Sigmoid colon (tissue), 7 donors: ENCODE results near the gene CALCR. TPM values are rescaled to one million over a fixed set of nuclear protein-coding genes. Genes with fewer than 3 reads are reported as not detected.
"Not testable (repeated sequence)": the region's sequence is repeated elsewhere in the genome, so short reads cannot be mapped to it uniquely, and the experiment has no call there.

ENCODE experiments used
- DNase-seq: peaks from one replicate; pipeline ENCODE4 v3.0.0-alpha.2; 2019
- H3K27ac ChIP-seq, 4 donors: fragments of 200-600 bp; sonication (generic); one replicate each; pipeline ENCODE4 v1.5.1; 2016 to 2019; ENCODE audit warnings: mild to moderate bottlenecking in 1 of 4
- H3K27me3 ChIP-seq, 3 donors: fragments of 200-600 bp; sonication (generic); one replicate each; pipeline ENCODE4 v1.5.1; 2019; ENCODE audit warnings: mild to moderate bottlenecking in 1 of 3
- H3K36me3 ChIP-seq, 4 donors: fragments of 200-600 bp; sonication (generic); one replicate each; pipeline ENCODE4 v1.5.1; 2016 to 2019
- H3K4me1 ChIP-seq, 4 donors: fragments of 200-600 bp; sonication (generic); one replicate each; pipeline ENCODE4 v1.5.1; 2017 to 2019
- H3K4me3 ChIP-seq, 4 donors: fragments of 200-600 bp; sonication (generic); one replicate each; pipeline ENCODE4 v1.5.1; 2017 to 2019; ENCODE audit warnings: mild to moderate bottlenecking in 2 of 4, moderate library complexity in 1 of 4
- H3K9me3 ChIP-seq, 4 donors: fragments of 200-600 bp in 3 of 4; sonication (generic) in 3 of 4; one replicate each; pipeline versions ENCODE4 v1.5.1 to v1.6.1; 2013 to 2019
- EP300 ChIP-seq, 4 donors: sonication (generic); formaldehyde crosslinking; IDR thresholded peaks; one replicate each; pipeline ENCODE4 v1.6.1; 2017; ENCODE audit warnings: antibody characterized with exemption in 4 of 4
- POLR2A ChIP-seq, 2 donors: fragments of 450-650 bp; IDR thresholded peaks; one replicate each; pipeline ENCODE4 v1.6.1; 2016; ENCODE audit warnings: antibody characterized with exemption in 2 of 2, mild to moderate bottlenecking in 2 of 2, moderate library complexity in 2 of 2
- POLR2AphosphoS5 ChIP-seq, 4 donors: sonication (generic); formaldehyde crosslinking; IDR thresholded peaks; one replicate each; pipeline ENCODE4 v1.6.1; 2017; ENCODE audit warnings: antibody characterized with exemption in 4 of 4
- WGBS, 2 donors: extraction: QIAGEN DNeasy Blood & Tissue Kit; methylation state at CpG; one replicate each; pipeline ENCODE4 v1.1.7; 2013; 5-methylcytosine and 5-hydroxymethylcytosine counted together
- intact Hi-C: fragments of 100-400 bp; cut with DNase I; formaldehyde crosslinking; loops from one replicate; pipeline ENCODE4 v1.15.1; 2023
- polyA plus RNA-seq, 3 donors: library from polyadenylated mRNA; stranded (reverse); fragments of 200-250 nt; gene quantifications; one replicate each; pipeline ENCODE4 v1.2.3, GENCODE V29; 2013
- total RNA-seq, 4 donors: library from RNA; depleted of rRNA; stranded (reverse); fragments of >200 nt; gene quantifications; one replicate each; pipeline ENCODE4 v1.1.0, GENCODE V29; 2016
- TF ChIP-seq, protein P1 (sequence below), 4 experiments: fragments of 450-650 bp in 3 of 4; fragments of 200-600 bp in 1 of 4; IDR thresholded peaks; one replicate each; pipeline ENCODE4 v1.5.1; 2016 to 2019; ENCODE audit warnings: antibody characterized with exemption in 4 of 4, mild to moderate bottlenecking in 3 of 4, moderate library complexity in 2 of 4
- donor health status: healthy with polysubstance abuse.
- donor health status: Bipolar disorder and iron deficiency.
- donor health status: healthy.

The CALCR gene
- total and polyA plus RNA-seq, 7 donors: 0.03 TPM; not detected in 6

GRCh38 chr7:93620057-93620456 is 45.5 kb upstream of the CALCR start:
- Histone ChIP-seq H3K9me3 (no peaks in the 10 kb centered on the region), H3K36me3 (no peaks in the 10 kb centered on the region), H3K27ac (no peak overlapping the region), H3K4me3 (no peak overlapping the region), H3K27me3 (no peaks in the 10 kb centered on the region), H3K4me1 (no peaks in the 10 kb centered on the region)
- TF ChIP-seq EP300 (IDR thresholded peaks at IDR 0.05) (no peak), POLR2AphosphoS5 (IDR thresholded peaks at IDR 0.05) (no peak), POLR2A (IDR thresholded peaks at IDR 0.05) (no peak)
- TF ChIP-seq, protein P1, sequence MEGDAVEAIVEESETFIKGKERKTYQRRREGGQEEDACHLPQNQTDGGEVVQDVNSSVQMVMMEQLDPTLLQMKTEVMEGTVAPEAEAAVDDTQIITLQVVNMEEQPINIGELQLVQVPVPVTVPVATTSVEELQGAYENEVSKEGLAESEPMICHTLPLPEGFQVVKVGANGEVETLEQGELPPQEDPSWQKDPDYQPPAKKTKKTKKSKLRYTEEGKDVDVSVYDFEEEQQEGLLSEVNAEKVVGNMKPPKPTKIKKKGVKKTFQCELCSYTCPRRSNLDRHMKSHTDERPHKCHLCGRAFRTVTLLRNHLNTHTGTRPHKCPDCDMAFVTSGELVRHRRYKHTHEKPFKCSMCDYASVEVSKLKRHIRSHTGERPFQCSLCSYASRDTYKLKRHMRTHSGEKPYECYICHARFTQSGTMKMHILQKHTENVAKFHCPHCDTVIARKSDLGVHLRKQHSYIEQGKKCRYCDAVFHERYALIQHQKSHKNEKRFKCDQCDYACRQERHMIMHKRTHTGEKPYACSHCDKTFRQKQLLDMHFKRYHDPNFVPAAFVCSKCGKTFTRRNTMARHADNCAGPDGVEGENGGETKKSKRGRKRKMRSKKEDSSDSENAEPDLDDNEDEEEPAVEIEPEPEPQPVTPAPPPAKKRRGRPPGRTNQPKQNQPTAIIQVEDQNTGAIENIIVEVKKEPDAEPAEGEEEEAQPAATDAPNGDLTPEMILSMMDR (IDR thresholded peaks at IDR 0.05): no peak
- no peak for DNase-seq
- intact Hi-C loops: no loop called here

- no peaks in the 10 kb centered on the region for H3K27me3 ChIP-seq
- no peak overlapping the region for H3K27ac ChIP-seq
- H3K4me3 ChIP-seq: no peak overlapping the region
- WGBS, 2 donors: 58 to 79% methylated on average over 1 of the region's 1 CpG
- intact Hi-C loops: no loop called here
- TF ChIP-seq POLR2A (IDR thresholded peaks at IDR 0.05): no peak
- no peak for TF ChIP-seq EP300 (IDR thresholded peaks at IDR 0.05)
- TF ChIP-seq, protein P1 (IDR thresholded peaks at IDR 0.05): no peak
- TF ChIP-seq POLR2AphosphoS5 (IDR thresholded peaks at IDR 0.05): no peak
- H3K4me1 ChIP-seq: no peaks in the 10 kb centered on the region
- no peak for DNase-seq
- no peaks in the 10 kb centered on the region for H3K9me3 ChIP-seq
- no peaks in the 10 kb centered on the region for H3K36me3 ChIP-seq
These were observed 26.8 kb upstream of the CALCR start for GRCh38 chr7:93601363-93601762.

GRCh38 chr7:93594250-93594649 is 19.7 kb upstream of the CALCR start:
- 86 to 94% methylated on average over 1 of the region's 1 CpG for WGBS, 2 donors
- DNase-seq: no peak
- Histone ChIP-seq H3K4me1 (no peaks in the 10 kb centered on the region), H3K27me3 (no peaks in the 10 kb centered on the region), H3K36me3 (no peaks in the 10 kb centered on the region), H3K9me3 (no peaks in the 10 kb centered on the region), H3K27ac (no peak overlapping the region), H3K4me3 (no peak overlapping the region)
- TF ChIP-seq, protein P1 (IDR thresholded peaks at IDR 0.05): no peak
- no peak for TF ChIP-seq POLR2AphosphoS5 (IDR thresholded peaks at IDR 0.05)
- TF ChIP-seq EP300 (IDR thresholded peaks at IDR 0.05): no peak
- no peak for TF ChIP-seq POLR2A (IDR thresholded peaks at IDR 0.05)
- intact Hi-C loops: no loop called here

DNA sequence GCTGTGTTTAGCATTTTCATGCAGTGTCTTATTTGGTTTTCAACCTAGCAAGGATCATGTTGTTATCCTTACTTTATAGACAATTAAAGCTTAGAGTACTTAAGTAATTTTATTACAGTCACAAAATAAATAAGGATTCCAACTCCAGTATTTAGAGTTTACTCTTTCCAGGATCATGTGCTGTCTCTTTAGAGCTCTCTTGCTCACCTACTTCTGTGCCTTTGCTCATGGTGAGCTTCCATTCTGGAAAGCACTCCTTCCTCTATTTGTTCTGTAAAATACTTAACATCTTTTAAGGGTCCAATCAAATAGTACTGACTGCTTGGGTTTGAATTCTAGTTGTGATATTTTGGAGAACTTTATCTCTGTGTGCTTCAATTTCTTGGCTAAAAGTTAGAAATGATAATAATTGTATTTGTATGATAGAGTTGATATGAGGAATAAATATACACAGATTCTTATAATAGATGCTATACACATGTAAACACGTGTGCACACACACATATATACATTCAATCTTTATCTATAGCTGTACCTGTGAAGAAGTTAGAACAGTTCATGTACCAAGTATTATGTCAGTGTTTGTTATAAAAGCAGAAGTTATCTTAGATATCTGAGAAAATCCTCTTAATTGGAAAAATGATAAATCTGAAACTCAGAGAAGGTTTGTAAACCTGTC is 18.2 kb upstream of the CALCR start:
- WGBS, 2 donors: 75 to 95% methylated on average over 1 of the region's 1 CpG
- no peaks in the 10 kb centered on the region for H3K36me3 ChIP-seq
- no peaks in the 10 kb centered on the region for H3K27me3 ChIP-seq
- intact Hi-C loops: no loop called here
- H3K4me1 ChIP-seq: no peaks in the 10 kb centered on the region
- H3K4me3 ChIP-seq: no peak overlapping the region
- no peak for DNase-seq
- H3K27ac ChIP-seq: no peak overlapping the region
- TF ChIP-seq POLR2AphosphoS5 (IDR thresholded peaks at IDR 0.05): no peak
- TF ChIP-seq EP300 (IDR thresholded peaks at IDR 0.05): no peak
- no peak for TF ChIP-seq POLR2A (IDR thresholded peaks at IDR 0.05)
- TF ChIP-seq, protein P1 (IDR thresholded peaks at IDR 0.05): no peak
- no peaks in the 10 kb centered on the region for H3K9me3 ChIP-seq

- H3K27ac ChIP-seq, H3K36me3 ChIP-seq, H3K9me3 ChIP-seq, H3K27me3 ChIP-seq, H3K4me1 ChIP-seq, intact Hi-C loops, H3K4me3 ChIP-seq, DNase-seq: not testable (repeated sequence)
- 75 to 86% methylated on average over 26 to 27 of the region's 34 CpGs for WGBS, 2 donors
These were observed 16.9 kb upstream of the CALCR start for GRCh38 chr7:93591224-93592050.

DNA sequence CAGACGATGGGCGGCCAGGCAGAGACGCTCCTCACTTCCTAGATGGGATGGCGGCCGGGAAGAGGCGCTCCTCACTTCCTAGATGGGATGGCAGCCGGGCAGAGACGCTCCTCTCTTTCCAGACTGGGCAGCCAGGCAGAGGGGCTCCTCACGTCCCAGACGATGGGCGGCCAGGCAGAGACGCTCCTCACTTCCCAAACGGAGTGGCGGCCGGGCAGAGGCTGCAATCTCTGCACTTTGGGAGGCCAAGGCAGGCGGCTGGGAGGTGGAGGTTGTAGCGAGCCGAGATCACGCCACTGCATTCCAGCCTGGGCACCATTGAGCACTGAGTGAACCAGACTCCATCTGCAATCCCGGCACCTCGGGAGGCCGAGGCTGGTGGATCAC is 11.9 kb upstream of the CALCR start:
- WGBS, 2 donors: 92 to 95% methylated on average over 20 of the region's 22 CpGs
- not testable (repeated sequence) for H3K4me1 ChIP-seq

GRCh38 chr7:93585694-93586478 is 11.4 kb upstream of the CALCR start:
- H3K4me3 ChIP-seq, intact Hi-C loops, H3K27ac ChIP-seq, H3K9me3 ChIP-seq, H3K27me3 ChIP-seq, H3K36me3 ChIP-seq, DNase-seq, H3K4me1 ChIP-seq: not testable (repeated sequence)
- 92 to 95% methylated on average over 46 to 47 of the region's 54 CpGs for WGBS, 2 donors

More for the DNA sequence above, 11.9 kb upstream of the CALCR start:
- H3K9me3 ChIP-seq, H3K27me3 ChIP-seq, H3K27ac ChIP-seq, DNase-seq, intact Hi-C loops, H3K36me3 ChIP-seq, H3K4me3 ChIP-seq: not testable (repeated sequence)
